Measurements from ENCODE around the gene CMSS1.

- TF ChIP-seq REST (IDR thresholded peaks at IDR 0.05; ENCODE audit: insufficient read depth in 1 of 2, low read depth in 2 of 2, low read length in 2 of 2) (no peak), TAF1 (IDR thresholded peaks at IDR 0.05; ENCODE audit: borderline replicate concordance, insufficient read depth, low read length) (no peak), SIN3A (IDR thresholded peaks at IDR 0.05; ENCODE audit: borderline replicate concordance, insufficient read depth, low read length) (no peak), POLR2AphosphoS5 (IDR thresholded peaks at IDR 0.05; ENCODE audit: low read depth, low read length) (no peak), FOXP2 (optimal IDR thresholded peaks at IDR 0.05; ENCODE audit: borderline replicate concordance, extremely low read depth, extremely low read length, insufficient read depth) (no peak)
Measured at GRCh38 chr3:99768808-99769501, 48.7 kb upstream of the CMSS1 start.
